GM21423 (cell line): ENCODE results near the gene COL5A3.
"Not testable (repeated sequence)": the region's sequence is repeated elsewhere in the genome, so short reads cannot be mapped to it uniquely, and the experiment has no call there.

ENCODE experiments used
- ATAC-seq: cut with Tn5 transposase; IDR thresholded peaks from one replicate; pipeline ENCODE4 v1.9.1; 2021; ENCODE audit warnings: mild to moderate bottlenecking, moderate library complexity; ENCODE audit not compliant: unreplicated experiment

Gene COL5A3

DNA sequence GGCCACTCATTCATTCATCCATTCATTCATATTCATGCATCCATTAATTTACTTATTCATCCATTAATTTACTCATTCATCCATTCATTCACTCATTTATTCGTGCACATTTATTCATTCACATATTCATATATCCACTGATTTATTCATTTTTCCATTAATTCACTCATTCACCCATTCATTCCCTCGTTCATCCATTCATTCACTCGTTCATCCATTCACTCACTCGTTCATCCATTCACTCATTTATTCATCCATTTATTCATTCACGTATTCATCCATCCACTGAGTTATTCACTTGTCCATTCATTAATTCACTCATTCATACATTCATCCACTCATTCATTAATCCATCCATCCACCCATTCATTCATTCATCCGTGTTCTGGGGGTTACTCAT lies 38.2 kb downstream of the COL5A3 start:
- no peak for ATAC-seq

DNA sequence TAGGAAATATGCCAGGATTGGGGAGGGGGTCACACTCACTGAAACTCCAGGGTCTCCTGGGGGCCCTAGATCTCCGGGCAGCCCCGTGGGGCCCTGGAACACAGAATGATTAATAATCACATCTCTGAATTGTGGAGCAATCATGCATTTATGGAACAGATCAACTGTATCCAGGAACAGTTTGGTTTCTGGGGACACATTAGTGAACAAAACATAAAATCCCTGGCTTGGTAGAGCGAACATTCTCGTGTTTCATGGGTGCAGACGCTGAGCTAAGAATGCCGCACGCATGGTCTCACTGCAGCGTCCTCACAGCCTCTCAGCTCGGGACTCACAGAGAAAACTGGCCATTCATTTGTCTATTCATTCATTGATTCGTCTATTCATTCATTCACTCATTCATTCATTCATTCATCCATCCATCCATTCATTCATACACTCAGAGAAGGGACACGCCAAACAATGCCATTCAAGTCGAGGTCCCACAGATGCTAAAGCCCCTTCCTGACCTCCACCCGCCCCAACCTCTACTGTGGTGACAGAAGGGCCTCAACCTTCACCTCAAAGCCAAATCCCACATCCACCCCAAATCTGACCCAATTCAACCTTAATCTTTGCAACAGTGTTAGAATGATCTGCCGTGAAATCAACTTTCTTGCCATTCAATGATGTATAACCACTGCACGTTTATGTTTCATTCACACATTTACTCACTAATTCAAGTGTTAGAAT lies 39.0 kb downstream of the COL5A3 start:
- ATAC-seq: no peak

DNA sequence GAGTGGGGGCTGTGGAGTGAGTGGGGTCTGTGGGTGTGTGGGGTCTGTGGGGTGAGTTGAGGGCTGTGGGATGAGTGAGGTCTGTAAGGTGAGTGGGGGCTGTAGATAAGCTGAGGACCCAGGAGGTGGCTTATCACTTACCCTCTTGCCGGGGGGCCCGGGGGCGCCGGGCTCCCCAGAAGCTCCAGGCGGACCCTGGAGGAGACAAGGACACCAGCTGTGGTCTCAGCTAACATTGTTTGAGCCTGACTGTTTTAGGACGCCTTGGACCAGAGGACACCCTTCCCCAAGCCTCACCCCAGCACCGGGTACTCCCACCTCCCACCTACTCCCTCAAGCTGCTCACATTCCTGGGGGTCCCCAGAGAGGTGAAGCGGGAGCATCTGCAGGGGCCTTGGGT lies 39.8 kb downstream of the COL5A3 start:
- no peak for ATAC-seq

DNA sequence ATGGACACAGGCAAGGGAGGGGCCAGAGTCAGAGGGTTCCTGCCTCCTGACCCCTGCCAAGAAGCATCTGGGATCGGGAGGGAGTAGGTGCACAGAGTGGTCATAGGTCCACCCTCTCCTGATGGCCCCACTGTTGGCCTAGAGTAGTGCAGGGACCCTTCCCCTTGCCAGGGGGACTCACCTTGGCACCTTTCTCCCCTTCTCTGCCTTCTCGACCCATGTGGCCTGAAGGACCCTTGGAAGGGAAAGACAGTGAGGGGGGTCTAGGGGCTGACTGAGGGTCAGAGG lies 40.7 kb downstream of the COL5A3 start:
- no peak for ATAC-seq

DNA sequence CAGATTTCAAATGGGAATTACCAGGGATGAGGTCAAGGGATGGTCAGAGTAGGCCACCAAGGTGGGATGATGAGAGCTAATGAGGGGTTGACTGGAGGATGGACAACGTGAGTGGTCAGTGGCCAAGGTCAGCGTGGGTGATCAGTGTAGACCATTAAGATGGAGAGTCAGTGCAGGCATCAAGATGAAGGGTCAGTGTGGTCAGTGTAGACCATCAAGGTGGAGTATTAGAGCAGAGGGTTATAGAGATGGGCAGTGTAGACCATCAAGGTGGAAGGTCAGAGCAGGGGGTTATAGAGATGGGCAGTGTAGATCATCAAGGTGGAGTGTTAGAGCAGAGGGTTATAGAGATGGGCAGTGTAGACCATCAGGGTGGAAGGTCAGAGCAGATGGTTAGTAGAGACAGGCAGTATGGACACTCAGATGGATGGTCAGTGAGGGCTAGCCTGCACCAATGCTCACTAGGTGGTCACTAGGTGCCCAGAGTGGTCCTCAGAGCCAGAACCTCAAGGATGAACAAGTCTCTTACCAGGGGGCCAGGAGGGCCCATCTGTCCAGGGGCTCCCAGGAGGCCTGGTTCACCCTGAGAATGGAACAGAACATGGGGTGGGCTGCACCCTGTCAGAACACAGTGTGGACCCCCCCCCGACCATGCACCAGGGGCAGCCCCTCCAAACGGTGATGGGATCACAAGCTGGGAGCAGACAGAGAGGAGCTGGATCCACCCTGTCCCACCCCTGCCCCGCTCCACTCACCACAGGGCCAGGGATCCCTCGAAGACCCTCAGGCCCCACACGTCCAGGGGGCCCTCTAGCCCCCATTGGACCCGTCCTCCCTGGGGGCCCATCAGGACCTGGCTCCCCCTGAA lies 41.2 kb downstream of the COL5A3 start:
- no peak for ATAC-seq

DNA sequence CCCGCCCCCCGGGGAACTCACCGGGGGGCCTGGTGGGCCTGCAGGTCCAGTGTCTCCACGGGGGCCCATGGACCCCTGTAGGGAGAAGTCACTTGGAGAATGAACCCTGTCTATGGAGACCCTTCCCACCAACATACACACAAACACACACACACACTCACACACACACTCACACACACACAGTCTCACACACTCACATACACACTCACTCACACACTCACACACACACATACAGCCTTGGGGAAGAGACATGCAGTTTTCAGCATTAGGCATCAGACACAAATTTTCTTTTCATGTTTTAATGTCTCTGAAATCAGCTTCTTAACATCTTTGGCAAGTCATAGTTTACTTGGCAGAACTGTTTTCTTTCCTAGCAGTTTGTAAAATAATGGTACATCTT lies 43.0 kb downstream of the COL5A3 start:
- ATAC-seq: no peak

DNA sequence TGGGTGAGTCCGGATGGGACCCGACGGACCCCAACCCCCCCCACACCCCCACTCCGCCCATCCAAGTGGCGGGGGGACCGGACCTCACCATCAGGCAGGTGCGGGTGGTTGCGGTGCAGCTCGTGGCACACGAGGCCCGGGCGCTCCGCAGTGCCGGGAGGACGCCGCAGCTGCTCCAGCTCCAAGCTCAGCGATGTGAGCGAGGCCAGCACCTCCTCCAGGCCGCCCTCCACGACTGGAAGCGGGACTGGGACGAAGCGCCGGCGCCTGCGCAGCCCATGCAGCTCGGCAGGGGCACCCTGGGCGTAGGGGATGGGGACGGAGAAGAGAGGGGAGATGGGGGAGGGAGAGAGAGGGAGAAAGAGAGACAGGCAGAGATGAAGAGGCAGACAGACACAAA lies 43.9 kb downstream of the COL5A3 start:
- no peak for ATAC-seq

DNA sequence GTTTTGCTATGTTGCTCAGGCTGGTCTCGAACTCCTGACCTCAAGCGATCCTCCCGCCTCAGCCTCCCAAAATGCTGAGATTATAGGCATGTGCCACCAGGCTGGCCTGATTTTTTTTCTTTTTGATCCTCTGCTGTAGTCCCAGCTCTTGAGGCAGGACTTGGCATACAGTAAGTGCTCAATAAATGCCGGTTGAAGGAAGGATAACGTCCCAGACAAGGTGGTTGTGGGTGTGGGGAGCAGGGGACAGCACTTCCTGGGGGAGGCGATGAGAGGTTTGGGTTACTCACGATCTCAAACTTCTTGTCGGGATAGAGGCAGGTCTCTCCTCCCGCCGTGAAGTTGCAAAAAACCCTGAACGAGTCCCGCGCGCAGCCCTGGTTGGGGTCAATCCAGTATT lies 44.3 kb downstream of the COL5A3 start:
- ATAC-seq: no peak

DNA sequence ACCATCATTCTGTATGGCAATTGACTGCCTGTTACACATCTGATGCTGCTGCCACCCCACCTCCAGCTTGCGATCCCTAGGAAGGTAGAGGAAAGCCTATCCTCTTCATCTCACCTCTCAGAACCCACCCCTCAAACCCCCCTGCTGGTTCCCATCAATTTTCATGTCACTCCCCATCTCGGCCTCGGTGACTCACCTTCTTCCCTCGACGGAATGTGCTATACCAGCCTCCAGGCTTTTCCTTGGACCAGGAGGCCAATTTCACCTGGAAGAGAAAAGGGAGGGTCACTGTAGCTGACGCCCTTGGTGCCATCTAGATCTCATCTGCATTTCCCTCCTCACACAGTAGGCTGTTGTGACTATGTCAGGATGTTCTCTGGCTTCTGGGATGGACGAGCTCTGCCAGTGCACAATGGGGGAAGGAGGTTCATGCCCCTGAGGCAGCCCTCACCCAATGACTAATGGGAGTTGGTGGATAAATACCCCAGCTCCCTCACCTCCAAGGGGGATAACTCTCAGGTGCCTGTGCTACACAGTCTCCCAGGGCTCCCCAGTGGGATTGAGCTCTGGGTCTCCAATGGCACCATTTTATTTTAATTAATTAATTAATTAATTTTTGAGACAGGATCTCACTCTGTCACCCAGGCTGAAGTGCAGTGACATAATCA lies 47.5 kb downstream of the COL5A3 start:
- no peak for ATAC-seq

DNA sequence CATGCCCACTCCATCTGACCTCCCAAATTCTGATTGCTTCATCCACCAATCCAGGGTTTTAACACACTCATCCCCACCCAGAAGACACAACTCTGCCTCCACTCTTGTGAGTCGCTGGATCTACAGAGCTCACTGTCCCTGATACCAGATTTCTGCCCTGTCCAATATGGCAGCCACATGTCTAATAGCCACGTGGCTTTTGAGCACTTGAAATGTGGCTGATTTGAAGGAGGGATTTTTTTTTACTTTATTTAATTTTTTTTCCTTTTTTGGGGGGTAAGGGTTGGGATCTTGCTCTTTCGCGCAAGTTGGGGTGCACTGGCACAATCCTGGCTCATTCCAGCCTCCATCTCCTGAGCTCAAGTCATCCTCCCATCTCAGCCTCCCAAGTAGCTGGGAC lies 49.2 kb downstream of the COL5A3 start:
- no peak for ATAC-seq

DNA sequence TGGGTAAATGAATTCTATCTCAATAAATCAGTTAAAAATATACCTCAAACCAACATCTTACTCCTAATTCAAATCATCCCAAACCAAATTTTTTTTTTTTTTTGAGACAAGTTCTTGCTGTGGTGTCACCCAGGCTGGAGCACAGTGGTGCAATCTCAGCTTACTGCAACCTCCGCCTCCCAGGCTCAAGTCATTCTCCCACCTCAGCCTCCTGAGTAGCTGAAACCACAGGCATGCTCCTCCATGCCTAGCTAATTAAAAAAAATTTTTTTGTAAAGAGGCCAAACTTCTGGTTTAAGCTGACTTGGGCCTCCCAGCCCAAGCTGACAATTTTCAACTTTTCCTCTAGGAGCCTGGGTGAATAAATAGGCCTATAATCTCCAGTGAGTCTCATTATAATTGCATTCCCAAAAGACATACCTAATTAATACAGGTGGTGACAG lies 51.9 kb downstream of the COL5A3 start:
- no peak for ATAC-seq

DNA sequence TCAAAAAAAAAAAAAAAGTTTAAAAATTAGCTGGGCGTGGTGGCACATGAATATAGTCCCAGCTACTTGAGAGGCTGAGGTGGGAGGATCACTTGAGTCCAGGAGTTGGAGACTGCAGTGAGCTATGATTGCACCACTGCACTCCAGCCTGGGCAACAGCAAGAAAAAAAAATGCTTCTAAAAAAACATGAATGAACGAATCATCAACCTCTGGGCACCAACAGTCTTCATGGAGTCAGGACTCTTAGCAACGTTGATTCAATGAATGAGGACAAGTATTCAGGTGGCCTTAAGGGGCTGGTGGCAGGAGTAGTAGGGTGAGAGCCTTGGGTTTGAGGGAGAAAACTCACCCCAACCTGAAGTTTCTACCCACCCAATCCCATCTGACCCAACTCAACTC lies 53.3 kb downstream of the COL5A3 start:
- ATAC-seq: no peak

DNA sequence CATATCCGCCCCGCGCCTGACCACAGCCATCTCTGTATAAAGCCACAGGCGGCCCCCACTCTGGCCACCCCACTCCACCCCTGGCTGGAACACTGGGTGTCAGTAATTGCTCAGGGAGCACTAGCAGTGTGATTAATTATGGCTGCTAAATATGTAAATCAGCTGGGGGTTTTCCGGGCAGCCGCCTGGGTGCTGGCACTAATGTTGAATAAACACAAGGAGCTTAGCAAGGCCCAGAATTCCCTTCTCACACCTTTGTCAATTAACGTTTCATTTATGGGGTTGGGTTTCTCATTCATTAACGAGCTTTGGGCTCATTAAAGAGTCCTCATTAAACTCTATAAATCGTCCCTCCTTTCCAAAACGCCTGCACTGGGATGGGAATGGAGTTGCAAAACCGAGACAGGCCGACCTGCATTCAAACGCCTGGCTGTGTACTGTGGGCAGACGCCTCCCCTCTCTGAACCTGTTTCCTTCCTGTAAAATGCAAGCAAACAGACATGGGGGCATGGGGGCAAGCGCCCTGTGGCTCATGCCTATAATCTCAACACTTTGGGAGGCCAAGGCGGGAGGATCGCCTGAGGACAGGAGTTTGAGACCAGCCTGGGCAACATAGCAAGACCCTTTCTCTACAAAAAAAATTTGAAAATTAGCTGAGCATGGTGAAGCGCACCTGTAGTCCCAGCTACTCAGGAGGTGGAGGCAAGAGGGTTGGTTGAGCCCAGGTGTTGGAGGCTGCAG lies 56.3 kb downstream of the COL5A3 start:
- no peak for ATAC-seq

DNA sequence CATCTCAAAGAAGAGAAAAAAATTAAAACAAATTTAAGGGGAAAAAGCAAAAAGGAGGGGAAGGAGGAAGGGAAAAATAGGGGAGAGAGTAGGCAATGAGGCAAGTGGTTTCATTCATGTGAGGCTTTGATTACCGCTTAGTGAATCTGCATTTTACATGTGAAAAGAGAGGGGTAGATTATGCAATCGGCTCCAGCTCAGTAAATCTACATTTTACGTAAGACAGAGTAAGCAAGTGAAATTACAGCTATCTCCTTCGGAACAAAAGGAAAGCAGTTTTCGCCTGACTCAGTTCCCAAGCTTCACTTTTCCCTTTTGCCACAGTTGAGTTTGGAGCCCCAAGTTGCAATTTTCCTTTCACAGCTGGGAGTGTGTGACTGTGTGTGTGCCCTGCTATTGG lies 58.0 kb downstream of the COL5A3 start:
- ATAC-seq: no peak

DNA sequence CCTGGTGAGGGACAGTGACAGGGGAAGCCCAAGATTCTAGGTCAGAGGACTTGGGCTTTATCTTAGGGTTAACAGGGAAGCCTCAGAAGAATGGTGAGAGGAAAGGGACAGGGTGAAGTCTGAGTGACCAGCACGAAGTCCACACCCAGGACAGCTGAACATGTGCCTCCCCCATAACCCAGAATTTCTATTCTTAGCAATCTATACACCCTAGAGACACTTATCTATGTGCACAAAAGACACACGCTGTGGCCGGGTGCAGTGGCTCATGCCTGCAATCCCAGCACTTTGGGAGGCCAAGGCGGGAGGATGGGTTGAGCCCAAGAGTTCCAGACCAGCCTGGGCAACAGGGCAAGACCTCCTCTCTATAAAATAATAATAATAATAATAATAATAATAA lies 62.9 kb downstream of the COL5A3 start:
- no peak for ATAC-seq

DNA sequence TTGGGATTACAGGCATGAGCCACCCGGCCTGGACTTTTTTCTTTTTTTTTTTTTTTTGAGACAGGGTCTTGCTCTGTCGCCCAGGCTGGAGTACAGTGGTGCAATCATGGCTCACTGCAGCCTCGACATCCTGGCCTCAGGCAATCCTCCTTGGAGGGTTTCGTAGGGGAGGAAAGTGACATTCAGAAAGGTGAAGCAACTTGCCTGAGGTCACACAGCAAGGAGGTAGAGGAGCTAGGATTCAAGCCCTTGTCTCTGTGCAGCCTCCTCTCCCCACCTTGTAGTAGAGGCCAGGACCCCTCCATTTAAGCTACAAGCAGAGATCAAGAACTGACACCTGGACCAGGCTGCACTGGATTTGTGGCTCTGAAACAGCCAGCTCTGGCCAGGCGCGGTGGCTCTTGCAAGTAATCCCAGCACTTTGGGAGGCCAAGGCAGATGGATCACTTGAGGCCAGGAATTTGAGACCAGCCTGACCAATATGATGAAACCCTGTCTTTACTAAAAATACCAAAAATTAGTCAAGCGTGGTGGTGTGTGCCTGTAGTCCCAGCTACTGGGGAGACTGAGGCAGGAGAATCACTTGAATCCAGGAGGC lies 63.7 kb downstream of the COL5A3 start:
- not testable (repeated sequence) for ATAC-seq

DNA sequence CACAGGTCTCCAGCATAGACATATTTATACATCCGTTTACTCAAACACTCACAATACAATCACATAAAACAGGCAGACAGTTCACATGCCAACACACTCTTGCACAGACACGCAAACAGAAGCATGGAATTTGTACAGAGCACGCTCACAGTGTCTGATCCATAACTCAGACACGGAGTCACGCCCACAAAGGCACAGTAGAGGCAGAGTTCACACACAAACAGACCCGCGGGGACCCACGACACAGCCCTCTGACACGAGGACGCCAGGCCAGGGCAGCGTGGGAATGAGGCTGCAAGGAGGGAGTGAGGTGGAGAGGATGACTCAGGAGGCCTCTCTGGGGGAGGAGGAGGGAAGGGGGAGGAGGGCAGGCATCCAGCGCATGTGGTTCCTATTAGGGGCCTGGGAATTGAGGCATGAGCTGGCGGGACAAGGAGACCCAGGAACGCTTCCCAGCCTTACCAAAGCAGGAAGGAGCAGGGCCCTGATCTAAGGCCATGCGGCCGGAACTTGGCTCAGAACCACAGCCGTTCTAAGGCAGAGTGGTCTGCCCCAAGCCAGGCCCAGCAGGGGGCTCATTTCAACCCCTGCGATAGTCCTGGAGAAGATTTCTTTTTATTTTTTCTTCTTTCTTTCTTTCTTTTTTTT lies 64.9 kb downstream of the COL5A3 start:
- ATAC-seq: no peak

DNA sequence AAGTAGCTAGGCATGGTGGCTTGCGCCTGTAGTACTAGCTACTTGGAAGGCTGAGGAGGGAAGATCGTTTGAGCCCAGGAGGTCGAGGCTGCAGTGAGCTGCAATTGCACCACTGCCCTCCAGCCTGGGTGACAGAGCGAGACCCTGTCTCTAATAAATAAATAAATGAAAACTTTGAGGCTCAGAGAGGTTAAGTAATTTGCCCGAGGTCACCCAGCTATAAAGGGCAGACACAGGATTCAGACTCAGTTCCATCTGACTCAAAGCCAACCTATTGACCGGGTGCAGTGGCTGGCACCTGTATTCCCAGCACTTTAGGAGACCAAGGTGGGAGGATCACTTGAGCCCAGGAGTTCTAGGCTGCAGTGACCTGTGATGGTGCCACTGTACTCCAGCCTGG lies 66.6 kb downstream of the COL5A3 start:
- no peak for ATAC-seq

DNA sequence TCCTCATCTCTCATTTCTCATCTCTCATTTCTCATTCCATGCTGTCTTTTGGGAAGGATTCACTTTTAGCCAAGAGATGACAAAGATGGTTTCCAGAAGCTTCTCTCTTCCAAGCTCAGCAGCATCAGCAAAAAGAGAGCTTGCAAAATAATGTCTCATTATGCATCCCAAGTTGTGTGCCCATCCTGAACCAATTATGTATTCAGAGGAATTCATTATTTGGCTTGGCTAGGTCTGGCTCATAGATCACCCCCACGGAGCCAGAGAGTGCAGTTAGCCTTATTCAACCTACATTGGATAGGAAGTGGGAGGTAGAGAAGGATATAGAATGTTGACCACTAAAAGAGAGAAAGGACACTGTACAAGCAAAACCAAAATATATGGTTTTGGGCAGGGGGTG lies 68.6 kb downstream of the COL5A3 start:
- ATAC-seq: no peak

DNA sequence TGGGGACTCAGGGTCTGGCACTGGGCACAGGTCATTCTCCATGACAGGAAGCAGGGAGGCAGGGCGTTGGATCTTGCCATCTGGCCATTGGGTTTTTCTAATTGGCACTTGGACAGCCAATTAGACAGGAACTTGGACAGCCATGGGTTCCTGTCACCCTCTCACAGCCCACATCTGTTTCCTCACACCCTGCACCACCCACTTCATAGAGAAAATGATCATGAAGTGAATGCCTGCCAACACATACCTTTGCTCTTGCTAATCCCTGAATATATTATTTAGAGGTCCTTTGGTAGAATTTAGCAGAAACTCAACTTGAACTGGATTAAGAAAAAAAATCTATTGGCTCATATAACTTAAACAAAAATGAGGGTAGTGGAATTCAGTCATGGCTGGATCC lies 69.1 kb downstream of the COL5A3 start:
- no peak for ATAC-seq
